Measurements from ENCODE around the gene YIPF1.
A peak's percentile ranks its signal among the peaks of the same experiment; 100 is the strongest.
"Not testable (repeated sequence)": the region's sequence is repeated elsewhere in the genome, so short reads cannot be mapped to it uniquely, and the experiment has no call there.

The YIPF1 gene

DNA sequence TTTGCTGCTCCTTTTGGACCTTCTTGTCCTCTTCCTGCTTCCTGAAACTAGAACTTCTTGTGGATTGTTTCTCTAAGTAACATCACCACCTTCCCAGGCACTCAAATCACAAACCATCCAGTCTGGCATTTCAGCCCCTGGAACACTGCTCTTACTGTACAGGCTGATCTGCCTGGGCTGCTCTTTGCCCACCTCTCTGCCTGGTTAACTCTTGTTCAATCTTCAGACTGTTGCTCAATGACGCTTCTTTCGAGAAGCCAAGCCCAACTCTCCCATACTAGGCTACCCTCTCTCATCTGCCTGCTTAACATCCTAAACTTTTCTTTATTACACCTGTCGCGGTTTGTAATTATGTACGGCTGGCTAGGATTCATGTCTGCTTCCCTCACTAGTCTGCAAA is 5.0 kb upstream of the YIPF1 start:
- DNase-seq (ENCODE audit: low spot score), result no peak

DNA sequence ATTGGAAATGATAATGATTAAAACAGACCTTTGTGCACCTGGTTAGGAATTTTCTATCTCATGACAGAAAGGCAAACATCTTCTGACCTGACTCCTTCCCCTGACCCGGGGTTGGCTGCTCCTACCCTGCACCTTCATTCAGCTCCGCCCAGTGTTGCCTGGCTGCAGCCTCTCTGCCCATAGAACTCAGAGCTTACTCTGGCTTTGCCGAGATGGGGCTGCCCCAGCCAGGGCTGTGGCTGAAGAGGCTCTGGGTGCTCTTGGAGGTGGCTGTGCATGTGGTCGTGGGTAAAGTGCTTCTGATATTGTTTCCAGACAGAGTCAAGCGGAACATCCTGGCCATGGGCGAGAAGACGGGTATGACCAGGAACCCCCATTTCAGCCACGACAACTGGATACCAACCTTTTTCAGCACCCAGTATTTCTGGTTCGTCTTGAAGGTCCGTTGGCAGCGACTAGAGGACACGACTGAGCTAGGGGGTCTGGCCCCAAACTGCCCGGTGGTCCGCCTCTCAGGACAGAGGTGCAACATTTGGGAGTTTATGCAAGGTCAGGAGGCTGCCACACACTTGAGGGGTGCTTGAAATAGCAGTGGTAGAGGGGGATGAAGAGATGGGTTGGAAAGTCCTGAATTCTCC is 4.5 kb upstream of the YIPF1 start, which contains the start of gene DIO1:
Gene DIO1, plus strand, starts transcription at position 189 of the 638 bp plus-strand sequence. Its CDS starts 24 bp downstream, at position 213.
- no peak for DNase-seq (ENCODE audit: low spot score)

DNA sequence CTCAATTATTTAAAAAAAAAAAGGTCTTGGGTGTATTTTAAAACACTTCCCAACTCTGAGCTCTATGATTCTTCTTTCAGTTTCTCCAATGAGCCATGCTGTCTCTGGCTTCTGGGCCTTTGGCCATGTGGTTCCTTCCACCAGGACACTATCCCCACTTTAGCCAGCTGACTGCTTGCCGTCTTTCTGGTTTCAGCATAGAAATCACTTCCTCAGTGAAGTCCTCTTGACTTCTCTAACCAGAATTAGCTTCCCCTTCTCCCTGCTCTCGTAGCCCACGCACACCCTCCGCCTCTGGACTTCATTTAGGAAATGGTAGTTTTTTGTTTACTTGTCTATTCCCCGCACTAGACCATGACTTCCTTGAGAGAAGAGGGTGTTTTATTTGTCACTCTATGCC is 3.3 kb upstream of the YIPF1 start:
- no peak for DNase-seq (ENCODE audit: low spot score)

DNA sequence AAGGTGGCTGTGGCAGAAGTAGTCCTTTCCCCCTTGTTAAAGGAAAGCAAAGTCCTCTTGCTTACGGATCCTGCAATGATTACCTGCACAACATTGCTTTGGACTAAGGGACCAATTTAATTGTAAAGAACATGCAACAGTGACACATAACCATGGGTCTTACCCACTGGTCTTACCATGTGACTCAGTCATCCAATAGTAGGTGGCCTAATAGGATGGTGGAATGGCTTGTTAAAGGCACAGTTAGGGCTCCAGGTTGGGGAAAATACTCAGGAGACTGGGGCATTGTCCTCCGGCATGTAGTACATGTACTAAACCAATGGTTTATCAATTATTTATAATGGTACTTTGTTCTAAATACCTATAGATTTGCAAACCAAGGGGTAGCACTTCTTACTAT is 2.1 kb upstream of the YIPF1 start:
- no peak for DNase-seq (ENCODE audit: low spot score)

DNA sequence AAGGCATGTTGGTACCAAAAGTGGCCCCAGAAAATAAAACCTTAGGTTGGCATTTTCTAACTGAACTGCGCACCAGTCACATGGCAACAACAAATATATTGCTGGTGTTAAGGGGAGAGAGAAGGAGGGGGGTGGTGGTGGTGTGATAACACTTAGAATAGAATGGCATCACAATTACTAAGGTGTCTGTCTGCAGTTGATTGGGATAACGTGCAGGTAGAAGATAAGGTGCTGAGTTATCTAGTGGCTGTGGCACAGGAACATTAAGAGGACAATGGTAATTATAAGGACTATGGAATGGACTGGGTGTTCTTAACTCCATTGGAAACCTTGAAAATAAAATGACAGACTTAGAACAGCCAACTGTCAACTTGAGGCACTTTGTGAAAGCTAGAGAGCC is 1.4 kb upstream of the YIPF1 start:
- no peak for DNase-seq (ENCODE audit: low spot score)

DNA sequence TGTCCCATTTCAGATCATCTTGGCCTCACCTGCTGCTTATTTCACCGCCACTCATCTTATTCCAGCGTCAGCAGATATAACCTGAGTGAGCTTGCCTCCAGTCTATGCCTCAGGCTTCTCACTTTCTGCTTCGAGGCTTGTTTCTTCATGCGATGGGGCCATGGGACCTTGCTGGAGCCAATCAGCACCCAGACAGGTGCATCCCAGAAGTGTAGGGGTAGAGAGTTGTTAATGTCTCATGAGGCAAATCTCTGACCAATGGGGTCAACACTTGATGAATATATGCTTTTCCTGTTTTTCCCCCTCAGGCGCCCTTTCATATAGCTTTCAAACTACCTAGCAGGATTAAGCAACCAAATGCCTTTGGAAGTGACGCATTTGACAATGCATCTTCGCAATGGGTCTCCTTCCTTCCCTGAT is 935 bp upstream of the YIPF1 start:
- no peak for DNase-seq (ENCODE audit: low spot score)

DNA sequence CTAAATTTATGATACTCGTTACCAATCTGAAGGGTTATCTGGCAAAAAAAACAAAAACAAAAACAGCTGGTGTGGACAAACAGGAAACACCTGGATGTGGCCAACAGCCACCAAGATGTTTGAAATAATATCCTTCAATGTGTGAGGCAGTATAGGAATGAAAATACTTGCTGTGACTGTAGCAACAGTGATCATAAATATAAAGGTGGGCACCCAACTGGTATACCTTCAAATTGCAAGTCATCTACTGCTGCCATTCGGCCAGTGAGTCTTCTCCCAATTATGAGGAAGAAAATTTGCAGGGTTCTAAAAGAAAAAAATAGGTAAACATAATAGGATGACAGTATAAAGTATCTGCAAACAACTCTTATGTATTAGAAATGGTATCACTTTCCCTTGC is 916 bp downstream of the YIPF1 start:
- DNase-seq (ENCODE audit: low spot score), result no peak

DNA sequence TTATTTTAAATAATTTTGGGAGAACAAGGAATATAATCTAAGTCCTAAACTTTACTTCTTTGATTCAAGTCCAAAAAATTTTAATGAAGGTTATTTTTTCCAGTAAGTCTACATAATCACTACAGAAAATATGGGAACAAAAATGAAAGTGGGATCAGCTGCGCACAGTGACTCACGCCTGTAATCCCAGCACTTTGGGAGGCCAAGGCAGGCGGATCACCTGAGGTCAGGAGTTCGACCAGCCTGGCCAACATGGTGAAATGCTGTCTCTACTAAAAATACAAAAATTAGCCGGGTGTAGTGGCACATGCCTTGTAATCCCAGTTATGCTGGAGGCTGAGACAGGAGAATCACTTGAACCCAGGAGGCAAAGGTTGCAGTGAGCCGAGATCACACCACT is 6.0 kb downstream of the YIPF1 start:
- not testable (repeated sequence) for DNase-seq (ENCODE audit: low spot score)

DNA sequence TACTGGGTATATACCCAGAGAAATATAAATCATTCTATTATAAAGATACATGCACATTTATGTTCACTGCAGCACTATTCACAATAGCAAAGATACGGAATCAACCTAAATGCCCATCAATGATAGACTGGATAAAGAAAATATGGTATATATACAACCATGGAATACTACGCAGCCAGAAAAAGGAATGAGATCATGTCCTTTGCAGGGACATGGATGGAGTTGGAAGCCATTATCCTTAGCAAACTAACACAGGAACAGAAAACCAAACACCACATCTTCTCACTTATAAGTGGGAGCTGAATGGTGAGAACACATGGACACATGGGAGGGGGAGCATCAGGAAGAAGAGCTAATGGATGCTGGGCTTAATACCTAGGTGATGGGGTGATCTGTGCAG is 7.7 kb downstream of the YIPF1 start:
- DNase-seq (ENCODE audit: low spot score), result not testable (repeated sequence)

DNA sequence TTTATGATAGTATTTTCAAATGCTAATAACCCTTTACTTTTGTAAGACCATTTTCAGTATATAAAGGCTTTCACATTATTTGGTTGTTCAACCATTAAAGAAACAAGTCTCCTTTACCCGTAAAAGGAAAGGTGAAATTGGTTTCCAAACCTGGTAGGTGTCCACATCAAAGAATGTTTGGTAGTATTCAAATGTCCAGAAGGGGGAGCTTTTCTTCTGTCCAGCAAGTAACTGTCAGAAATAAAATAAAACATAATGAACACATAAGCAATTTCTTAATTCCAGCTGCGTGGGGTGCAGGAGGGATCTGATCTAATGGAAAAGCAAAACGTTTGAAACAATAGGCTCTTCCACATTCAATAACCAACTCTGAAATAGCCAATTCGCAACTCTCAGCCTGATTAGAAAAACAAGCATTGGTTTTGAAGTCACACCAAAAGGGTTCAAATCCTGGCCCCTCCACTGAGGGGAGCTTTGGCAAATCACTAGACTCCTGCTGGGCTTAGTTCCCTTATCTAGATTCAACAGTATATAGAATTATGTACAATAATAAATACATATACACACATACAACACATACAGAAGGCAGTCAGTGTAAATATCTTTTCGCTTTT is 11.0 kb downstream of the YIPF1 start:
- peak; percentile 59 for DNase-seq (ENCODE audit: low spot score)

DNA sequence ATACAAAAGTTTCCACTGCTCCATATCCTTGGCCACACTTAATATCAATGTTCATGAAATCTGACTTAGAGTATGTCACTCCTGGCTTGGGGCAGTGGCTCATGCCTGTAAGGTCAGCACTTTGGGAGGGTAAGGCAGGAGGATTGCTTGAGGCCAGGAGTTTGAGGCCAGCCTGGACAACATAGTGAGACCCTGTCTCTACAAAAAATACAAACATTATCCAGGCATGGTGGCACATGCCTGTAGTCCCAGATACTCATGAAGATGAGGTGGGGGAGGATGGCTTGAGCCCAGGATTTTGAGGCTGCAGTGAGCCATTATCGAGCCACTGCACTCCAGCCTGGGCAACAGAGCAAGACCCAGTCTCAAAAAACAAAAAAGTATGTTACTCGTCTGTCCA is 14.4 kb downstream of the YIPF1 start:
- DNase-seq (ENCODE audit: low spot score), result not testable (repeated sequence)

DNA sequence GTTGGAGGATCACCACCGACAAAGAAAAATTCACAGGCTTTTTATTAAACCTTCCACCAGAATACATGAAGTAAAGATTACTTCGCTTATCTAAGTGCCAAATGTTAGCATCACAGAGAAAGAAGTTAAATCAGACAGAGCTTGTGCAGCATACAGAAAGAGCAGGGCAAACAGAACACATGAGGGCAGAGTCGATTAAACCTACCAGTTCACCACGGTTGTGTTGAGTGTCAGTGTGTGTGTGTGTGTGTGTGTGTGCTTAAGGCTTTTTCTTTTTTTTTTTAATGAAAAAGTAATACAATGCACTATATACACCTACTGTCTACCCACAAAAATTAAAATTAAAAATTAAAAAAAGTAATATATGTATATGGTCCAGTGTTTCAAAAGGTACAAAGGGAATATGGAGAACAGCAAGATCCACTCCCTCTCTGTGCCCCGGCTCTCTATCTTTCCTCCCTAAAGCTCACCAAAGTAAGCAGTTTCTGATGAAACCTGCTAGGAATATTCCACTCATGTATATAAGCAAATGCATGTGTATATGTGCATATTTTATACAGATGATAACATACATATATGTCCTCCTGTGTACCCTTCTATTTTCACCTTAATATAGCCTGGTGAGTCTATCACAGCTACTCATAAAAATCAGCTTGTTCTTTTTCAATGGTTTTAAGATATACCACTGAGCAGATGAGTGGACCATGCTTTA is 17.7 kb downstream of the YIPF1 start:
- no peak for DNase-seq (ENCODE audit: low spot score)

DNA sequence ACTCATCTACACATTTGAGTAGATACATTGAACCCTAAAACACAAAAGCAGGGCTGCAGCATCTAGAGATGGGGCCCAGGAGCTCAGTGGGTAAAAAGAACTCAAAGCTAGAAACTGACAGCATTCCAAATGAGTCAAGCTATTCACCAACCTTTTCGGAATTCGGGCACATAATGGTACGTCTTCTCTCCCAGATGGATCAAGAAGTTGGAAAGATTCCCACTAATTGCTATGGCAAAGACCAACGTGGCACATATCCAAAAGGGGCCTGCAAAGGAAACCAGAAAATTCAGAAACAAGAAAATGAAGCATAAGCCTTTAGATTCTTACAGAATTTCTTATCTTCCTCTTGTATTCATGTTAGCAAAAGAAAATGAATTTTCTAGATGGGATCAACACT is 18.4 kb downstream of the YIPF1 start:
- DNase-seq (ENCODE audit: low spot score), result no peak

DNA sequence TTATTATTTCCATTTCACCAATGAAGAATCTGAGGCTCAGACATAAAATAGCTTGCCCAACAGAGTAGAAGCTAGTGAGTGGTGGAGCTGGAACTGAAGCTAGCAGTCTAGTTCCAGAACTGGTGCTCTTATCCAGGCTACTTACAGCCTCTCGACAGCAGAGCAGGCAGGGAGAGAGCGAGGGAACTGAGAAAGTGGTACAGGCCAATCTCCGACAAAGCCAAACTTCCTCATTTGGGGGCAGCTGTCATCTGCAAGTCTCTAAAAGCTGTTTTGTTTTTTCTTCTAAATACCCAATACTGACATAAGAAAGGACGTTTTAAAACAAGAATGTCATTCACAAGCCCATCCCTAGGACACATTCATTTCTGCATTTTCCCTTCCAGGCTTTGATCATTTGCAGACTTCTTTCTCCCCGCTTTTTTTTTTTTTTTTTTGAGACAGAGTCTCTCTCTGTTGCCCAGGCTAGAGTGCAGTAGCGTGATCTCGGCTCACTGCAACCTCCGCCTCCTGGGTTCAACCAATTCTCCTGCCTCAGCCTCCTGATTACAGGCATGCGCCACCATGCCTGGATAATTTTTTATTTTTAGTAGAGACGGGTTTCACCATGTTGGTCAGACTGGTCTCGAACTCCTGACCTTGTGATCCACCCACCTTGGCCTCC is 20.0 kb downstream of the YIPF1 start:
- no peak for DNase-seq (ENCODE audit: low spot score)

DNA sequence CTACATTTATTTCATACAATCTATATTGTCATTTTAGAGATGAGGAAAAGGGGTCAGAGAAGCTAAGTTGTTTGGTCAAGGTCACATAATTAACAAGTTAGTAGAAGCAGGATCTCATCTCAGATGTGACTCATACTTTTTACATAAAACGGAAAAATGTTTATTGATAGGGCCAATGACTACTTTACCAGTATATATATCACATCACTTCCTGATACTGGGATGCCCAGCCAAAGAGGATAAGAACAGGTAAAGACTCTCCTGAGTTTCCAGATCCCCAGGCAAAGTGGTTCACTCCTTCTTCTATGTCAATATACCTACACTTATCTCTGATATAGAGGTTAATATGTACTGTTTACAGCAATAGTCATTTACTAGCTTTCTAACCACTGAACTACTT is 21.0 kb downstream of the YIPF1 start:
- no peak for DNase-seq (ENCODE audit: low spot score)

DNA sequence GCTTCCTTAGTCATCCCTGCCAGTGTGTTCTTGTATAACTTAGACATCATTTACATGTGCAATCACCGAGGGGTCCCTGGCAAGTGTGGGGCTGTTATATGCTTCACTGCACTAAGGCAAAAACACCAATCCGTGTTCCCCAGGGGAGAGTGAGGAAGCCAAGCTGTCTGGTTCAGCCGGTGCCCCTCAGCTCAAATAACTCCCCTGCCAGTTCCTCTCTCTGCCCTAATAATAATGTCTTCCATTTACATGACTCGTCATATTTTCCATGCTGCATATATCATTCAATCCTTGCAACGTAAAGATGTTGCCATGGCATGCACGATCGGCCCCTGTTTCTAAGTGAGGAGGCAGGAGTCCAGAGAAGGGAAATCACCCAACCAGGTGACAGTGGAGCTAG is 27.1 kb downstream of the YIPF1 start:
- DNase-seq (ENCODE audit: low spot score), result no peak

DNA sequence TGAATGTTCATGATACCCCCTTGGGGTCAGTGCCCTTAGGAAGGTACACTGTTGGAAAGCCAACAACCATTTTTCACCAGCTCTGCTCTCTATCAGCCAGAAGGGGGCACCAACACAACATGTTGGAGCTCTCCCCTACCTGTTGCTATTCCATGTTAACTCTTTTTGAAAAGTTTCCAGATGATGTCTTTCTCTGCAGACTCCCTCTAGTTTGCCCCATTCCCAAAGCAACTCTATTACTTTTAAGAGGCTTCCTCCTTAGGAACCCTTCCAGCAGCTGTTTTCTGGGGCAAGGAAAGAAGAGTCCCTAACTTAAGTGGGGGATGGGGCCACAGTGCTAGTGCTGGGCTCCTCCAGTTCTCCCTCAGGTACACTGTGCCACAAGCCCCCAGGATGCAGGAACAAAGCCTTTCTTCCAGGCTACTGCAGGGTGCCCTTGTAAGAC is 28.6 kb downstream of the YIPF1 start:
- DNase-seq (ENCODE audit: low spot score), result peak; percentile 61

DNA sequence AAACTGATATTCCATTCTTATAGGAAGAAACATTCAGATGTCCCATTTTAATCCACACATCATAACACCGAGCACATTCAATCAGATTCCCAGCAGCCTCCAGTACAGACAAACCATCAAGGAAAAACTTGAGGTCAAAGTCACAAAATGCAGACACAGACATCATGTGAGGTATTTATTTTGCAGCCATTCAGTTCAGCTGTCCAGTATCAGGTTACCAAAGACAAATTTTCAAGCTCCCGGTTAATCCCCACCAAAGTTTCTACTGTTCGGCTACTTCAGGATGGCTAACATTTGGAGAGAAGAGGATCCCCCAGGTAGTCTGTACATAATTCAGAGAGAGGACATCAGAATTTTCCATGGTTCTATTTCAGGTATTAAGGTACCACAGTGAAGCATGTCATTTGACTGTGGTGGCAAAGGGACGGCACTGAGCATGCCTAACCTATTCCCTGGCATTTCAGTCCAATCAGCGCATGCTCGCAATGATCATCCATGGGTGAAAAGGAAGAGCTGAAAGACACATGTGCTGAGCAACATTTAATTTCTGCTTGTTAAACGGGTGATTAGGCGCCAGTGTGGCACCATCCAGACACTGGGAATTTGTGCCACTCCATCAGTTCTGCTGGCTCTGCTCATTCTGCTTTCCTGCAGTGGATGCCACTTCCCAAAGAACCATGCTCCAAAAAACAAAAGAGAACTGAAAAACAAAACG is 37.9 kb downstream of the YIPF1 start:
- DNase-seq (ENCODE audit: low spot score), result no peak

DNA sequence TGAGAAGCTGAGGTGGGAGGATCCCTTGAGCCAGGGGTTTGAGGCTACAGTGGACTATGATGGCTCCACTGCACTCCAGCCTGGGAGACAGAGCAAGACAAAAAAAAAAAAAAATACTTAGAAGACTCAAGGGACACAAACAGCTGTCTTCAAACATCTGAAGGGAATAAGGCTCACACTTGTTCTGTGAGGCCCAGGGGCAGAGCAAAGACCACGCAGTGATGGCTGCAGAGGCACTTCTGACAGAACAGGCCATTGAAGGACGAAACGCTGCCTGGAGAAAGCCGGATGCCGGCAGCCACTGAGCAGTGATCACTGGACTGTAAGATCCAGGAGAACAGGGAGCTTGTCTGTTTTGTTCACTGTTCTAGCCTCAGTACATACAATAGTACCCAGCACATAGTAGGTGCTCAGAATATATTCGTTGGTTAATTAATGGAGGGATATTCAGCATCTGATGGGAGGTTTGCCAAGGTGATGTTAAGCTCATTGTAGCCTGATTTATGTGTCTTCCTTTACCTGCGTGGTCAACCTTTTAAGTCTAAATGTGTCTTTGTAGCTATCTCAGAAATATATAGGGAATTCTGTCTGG is 39.4 kb downstream of the YIPF1 start:
- no peak for DNase-seq (ENCODE audit: low spot score)

DNA sequence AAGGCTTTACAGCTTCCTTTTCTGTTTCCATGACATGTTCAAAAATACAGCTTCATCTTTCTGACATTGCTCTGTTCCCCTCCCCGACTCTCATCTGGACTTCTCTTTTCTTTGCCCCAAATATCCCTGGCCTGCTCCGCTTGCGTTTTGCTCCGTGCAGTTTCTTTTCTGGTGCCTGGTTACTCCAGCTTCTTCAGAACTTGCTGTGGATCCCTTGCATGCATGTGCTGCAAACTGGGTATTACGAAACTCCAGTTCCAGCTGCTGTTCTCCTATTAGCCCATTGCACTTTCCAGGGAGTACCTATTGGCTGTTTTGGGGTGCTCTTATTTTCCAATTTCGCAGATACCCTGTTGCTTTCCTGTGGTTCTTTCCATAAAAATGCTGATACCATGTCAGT is 41.6 kb downstream of the YIPF1 start:
- no peak for DNase-seq (ENCODE audit: low spot score)

DNA sequence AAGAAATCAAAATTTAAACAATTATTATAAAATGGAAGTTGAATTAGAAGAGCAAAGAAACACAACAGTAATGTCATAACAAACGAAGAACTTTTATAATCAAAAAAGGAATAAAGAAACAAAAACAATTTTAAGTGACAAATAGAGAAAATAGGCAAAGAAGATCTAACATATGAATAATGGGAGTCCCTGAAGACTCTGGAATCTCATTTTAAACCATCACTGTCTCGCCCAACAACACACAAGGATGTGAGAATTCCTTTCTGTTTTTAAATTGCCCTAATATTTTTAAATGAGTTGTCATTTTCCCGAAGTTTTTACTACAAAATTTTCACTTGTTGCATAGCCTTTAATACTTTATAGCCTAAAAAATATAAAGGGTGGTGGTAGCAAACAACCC is 47.2 kb downstream of the YIPF1 start:
- DNase-seq (ENCODE audit: low spot score), result no peak

DNA sequence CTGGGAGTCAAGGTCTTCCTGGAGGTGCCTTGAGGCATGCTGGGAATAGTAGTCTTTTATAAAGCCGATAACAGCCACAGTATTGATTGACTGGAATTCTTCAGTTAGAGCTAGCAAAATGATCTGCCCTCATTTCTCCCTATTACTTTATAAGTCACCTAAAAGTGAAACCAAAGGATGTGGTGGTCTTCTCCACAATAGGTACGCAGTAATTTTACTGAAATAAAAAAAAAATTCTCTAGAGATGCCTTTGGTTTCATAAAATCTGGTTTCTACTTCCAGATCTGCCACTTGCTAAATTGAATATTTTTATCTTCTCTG is 51.0 kb downstream of the YIPF1 start:
- DNase-seq (ENCODE audit: low spot score), result no peak

All from SW480 (cell line).